Loucy (cell line): Measurements from ENCODE around the gene TNNI3K.

Experiments
- H2AFZ ChIP-seq: fragments of 200-600 bp; sonication (generic); 2 replicates; pipeline ENCODE4 v1.6.0; 2016; ENCODE audit warnings: antibody characterized with exemption, mild to moderate bottlenecking, low read length, moderate library complexity
- H3F3A ChIP-seq: fragments of 200-600 bp; 2 replicates; pipeline ENCODE4 v1.6.0; 2016; ENCODE audit warnings: antibody characterized with exemption, low read depth, mild to moderate bottlenecking
- H3K27me3 ChIP-seq: fragments of 200-600 bp; sonication (generic); 2 replicates; pipeline ENCODE4 v1.6.1; 2014; ENCODE audit warnings: low read length, mild to moderate bottlenecking; ENCODE audit not compliant: insufficient read depth, poor library complexity, severe bottlenecking
- H3K36me3 ChIP-seq: fragments of 200-600 bp; sonication (generic); 2 replicates; pipeline ENCODE4 v1.6.1; 2016; ENCODE audit warnings: low read length; ENCODE audit not compliant: insufficient read depth
- H3K4me1 ChIP-seq: fragments of 200-600 bp; sonication (generic); 2 replicates; pipeline ENCODE4 v1.5.1; 2014; ENCODE audit warnings: low read length, mild to moderate bottlenecking; ENCODE audit not compliant: insufficient read depth, poor library complexity, severe bottlenecking
- H3K4me2 ChIP-seq: fragments of 200-600 bp; sonication (generic); 2 replicates; pipeline ENCODE4 v1.6.0; 2014; ENCODE audit warnings: antibody characterized with exemption, low read length, low read depth, mild to moderate bottlenecking; ENCODE audit not compliant: poor library complexity, severe bottlenecking
- H3K4me3 ChIP-seq: fragments of 200-600 bp; sonication (generic); 2 replicates; pipeline ENCODE4 v1.5.1; 2014; ENCODE audit warnings: low read length, mild to moderate bottlenecking, mixed read lengths; ENCODE audit not compliant: poor library complexity, severe bottlenecking
- H3K79me2 ChIP-seq: fragments of 200-600 bp; sonication (generic); 2 replicates; pipeline ENCODE4 v1.6.1; 2014; ENCODE audit warnings: low read length; ENCODE audit not compliant: insufficient read depth
- H3K9ac ChIP-seq: fragments of 200-600 bp; sonication (generic); 2 replicates; pipeline ENCODE4 v1.6.0; 2014; ENCODE audit warnings: mild to moderate bottlenecking, low read depth, low read length, moderate library complexity; ENCODE audit not compliant: poor library complexity, severe bottlenecking
- H3K9me2 ChIP-seq: fragments of 200-600 bp; sonication (generic); replicated peaks from 2 replicates; pipeline ENCODE4 v1.6.1; 2016; ENCODE audit warnings: low read depth, low read length, mixed read lengths
- H3K9me3 ChIP-seq: fragments of 200-600 bp; sonication (generic); 2 replicates; pipeline ENCODE4 v1.6.1; 2014; ENCODE audit warnings: mild to moderate bottlenecking, antibody characterized with exemption, low read length, low read depth; ENCODE audit not compliant: insufficient read depth
- H4K20me1 ChIP-seq: fragments of 200-600 bp; sonication (generic); 2 replicates; pipeline ENCODE4 v1.6.0; 2014; ENCODE audit warnings: antibody characterized with exemption, low read length, mild to moderate bottlenecking; ENCODE audit not compliant: insufficient read depth, poor library complexity, severe bottlenecking
- EZH2phosphoT487 ChIP-seq: fragments of 200-600 bp; IDR thresholded peaks from 2 replicates; pipeline ENCODE4 v1.6.1; 2018; ENCODE audit warnings: antibody characterized with exemption, mild to moderate bottlenecking, moderate library complexity, borderline replicate concordance
- TF ChIP-seq, protein P1 (sequence below): fragments of 200-600 bp; sonication (generic); conservative IDR thresholded peaks from 2 replicates; pipeline ENCODE4 v1.5.1; 2014; ENCODE audit warnings: mild to moderate bottlenecking, antibody characterized with exemption, low read length

Gene TNNI3K

DNA sequence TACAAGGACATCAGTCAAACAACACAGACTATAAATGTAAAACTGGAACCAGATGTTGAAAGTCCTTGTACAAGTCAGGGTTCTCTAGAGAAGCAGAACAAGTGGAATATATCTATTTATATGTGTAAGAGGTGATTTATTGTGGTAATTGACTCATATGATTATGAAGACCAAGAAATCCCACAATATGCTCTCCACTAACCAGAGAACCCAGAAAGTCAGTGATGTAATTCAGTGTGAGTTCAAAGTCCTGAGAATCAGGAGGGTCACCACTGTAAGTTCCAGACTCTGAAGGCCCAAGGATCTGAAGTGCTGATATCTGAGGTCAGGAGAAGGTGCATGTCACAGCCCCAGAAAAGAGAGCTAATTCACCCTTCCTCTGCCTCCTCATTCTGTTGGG lies 220.2 kb downstream of the TNNI3K start:
- no peaks in the 10 kb centered on the region for H3K27me3 ChIP-seq
- no peaks in the 10 kb centered on the region for H3F3A ChIP-seq
- H3K9me2 ChIP-seq = no peaks in the 10 kb centered on the region
- H3K4me2 ChIP-seq = no peak overlapping the region
- H3K9ac ChIP-seq = no peak overlapping the region
- H3K79me2 ChIP-seq = no peaks in the 10 kb centered on the region
- no peaks in the 10 kb centered on the region for H3K4me1 ChIP-seq
- no peaks in the 10 kb centered on the region for H3K9me3 ChIP-seq
- TF ChIP-seq, protein P1, sequence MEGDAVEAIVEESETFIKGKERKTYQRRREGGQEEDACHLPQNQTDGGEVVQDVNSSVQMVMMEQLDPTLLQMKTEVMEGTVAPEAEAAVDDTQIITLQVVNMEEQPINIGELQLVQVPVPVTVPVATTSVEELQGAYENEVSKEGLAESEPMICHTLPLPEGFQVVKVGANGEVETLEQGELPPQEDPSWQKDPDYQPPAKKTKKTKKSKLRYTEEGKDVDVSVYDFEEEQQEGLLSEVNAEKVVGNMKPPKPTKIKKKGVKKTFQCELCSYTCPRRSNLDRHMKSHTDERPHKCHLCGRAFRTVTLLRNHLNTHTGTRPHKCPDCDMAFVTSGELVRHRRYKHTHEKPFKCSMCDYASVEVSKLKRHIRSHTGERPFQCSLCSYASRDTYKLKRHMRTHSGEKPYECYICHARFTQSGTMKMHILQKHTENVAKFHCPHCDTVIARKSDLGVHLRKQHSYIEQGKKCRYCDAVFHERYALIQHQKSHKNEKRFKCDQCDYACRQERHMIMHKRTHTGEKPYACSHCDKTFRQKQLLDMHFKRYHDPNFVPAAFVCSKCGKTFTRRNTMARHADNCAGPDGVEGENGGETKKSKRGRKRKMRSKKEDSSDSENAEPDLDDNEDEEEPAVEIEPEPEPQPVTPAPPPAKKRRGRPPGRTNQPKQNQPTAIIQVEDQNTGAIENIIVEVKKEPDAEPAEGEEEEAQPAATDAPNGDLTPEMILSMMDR = no peak
- no peak for TF ChIP-seq EZH2phosphoT487
- H3K36me3 ChIP-seq = no peaks in the 10 kb centered on the region
- H4K20me1 ChIP-seq = no peaks in the 10 kb centered on the region
- H3K4me3 ChIP-seq = no peak overlapping the region
- no peak overlapping the region for H2AFZ ChIP-seq

DNA sequence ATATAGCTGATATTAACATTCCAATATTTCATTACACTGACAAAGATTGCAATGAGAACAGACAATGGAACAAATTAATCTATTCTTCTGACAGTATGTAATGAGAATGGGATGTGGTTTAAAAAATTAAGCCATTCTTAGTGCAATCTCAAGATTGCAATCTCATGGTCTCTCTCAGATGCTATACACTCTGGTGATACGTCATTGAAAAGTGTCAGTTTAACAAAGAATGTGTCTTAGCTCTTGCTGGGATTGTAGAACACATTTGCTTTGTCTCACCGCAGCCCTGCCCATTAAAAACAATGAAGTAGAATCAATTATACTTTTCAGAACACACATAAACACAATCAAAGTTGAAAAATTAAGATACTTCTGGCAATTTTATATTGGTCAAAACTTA lies 222.1 kb downstream of the TNNI3K start:
- H3K36me3 ChIP-seq = no peaks in the 10 kb centered on the region
- H3F3A ChIP-seq = no peaks in the 10 kb centered on the region
- TF ChIP-seq EZH2phosphoT487 = no peak
- TF ChIP-seq, protein P1 = no peak
- no peaks in the 10 kb centered on the region for H3K79me2 ChIP-seq
- no peaks in the 10 kb centered on the region for H3K27me3 ChIP-seq
- H2AFZ ChIP-seq = no peak overlapping the region
- no peak overlapping the region for H3K4me2 ChIP-seq
- H3K4me3 ChIP-seq = no peak overlapping the region
- H3K4me1 ChIP-seq = no peaks in the 10 kb centered on the region
- no peaks in the 10 kb centered on the region for H4K20me1 ChIP-seq
- H3K9me2 ChIP-seq = no peaks in the 10 kb centered on the region
- no peak overlapping the region for H3K9ac ChIP-seq
- no peaks in the 10 kb centered on the region for H3K9me3 ChIP-seq

DNA sequence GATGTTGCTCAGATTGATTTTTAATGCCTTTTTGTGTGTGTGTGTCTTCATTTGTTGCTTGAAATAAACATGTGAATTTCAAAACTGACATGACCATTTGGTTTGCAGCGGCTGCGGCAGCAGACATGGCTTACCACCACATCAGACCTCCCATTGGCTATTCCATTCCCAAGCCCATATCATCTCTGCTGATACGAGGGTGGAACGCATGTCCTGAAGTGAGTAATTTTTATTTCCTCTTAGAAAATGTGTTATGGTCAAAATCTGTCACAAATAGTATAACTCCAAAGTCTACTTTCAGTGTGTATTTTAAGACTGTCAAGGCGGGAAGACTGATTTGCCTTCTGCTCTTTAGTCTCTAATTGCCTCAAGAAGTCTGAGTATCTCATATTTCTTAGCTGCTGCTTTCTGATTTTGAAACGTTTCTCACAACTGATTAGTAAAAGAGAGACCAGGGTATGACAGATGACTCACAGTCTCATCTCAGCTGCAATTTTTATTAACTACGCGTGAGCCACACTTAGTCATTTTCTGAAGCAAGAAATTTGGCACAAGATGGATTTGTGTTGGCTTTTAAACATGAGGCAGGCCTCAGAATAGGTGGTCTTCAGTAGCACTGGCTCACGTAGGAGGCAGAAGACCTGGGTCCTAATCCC lies 228.3 kb downstream of the TNNI3K start:
- Histone ChIP-seq H3K9ac (no peak overlapping the region), H3K4me3 (no peak overlapping the region), H3K4me1 (no peaks in the 10 kb centered on the region), H3K36me3 (no peaks in the 10 kb centered on the region), H3K9me3 (no peaks in the 10 kb centered on the region), H4K20me1 (no peaks in the 10 kb centered on the region), H3K9me2 (no peaks in the 10 kb centered on the region), H3K4me2 (no peak overlapping the region), H3K79me2 (no peaks in the 10 kb centered on the region), H3K27me3 (no peaks in the 10 kb centered on the region), H2AFZ (no peak overlapping the region), H3F3A (no peaks in the 10 kb centered on the region)
- TF ChIP-seq, protein P1 = no peak
- no peak for TF ChIP-seq EZH2phosphoT487
